Breast epithelium (tissue), 4 donors: Measurements from ENCODE around the gene HHATL. TPM values are rescaled to one million over a fixed set of nuclear protein-coding genes. Genes with fewer than 3 reads are reported as not detected.

Experiments used
- DNase-seq, 2 donors: peaks; one replicate each; pipeline ENCODE4 v3.0.0-alpha.2; 2019; ENCODE audit warnings: low spot score in 2 of 2
- H3K27ac ChIP-seq, 2 donors: fragments of 200-600 bp; sonication (generic) in 1 of 2; one replicate each; pipeline ENCODE4 v1.5.1; 2016 to 2019; ENCODE audit warnings: mild to moderate bottlenecking in 1 of 2
- H3K27me3 ChIP-seq, 2 donors: fragments of 200-600 bp; sonication (generic) in 1 of 2; one replicate each; pipeline versions ENCODE4 v1.5.1 to v1.6.0; 2017 to 2019; ENCODE audit warnings: control low read depth in 1 of 2, mild to moderate bottlenecking in 1 of 2
- H3K36me3 ChIP-seq: fragments of 200-600 bp; one replicate; pipeline ENCODE4 v1.5.1; 2019
- H3K4me1 ChIP-seq, 2 donors: fragments of 200-600 bp; sonication (generic); one replicate each; pipeline ENCODE4 v1.5.1; 2016 to 2019; ENCODE audit warnings: control low read depth in 1 of 2
- H3K4me3 ChIP-seq, 3 donors: fragments of 200-600 bp; sonication (generic); 1 replicate in 2 of 3; 2 replicates in 1 of 3; pipeline ENCODE4 v1.5.1; 2016 to 2019; ENCODE audit warnings: mild to moderate bottlenecking in 3 of 3, moderate library complexity in 2 of 3
- H3K9me3 ChIP-seq, 2 donors: fragments of 200-600 bp; sonication (generic) in 1 of 2; one replicate each; pipeline ENCODE4 v1.5.1; 2016 to 2019; ENCODE audit warnings: control low read depth in 1 of 2
- POLR2A ChIP-seq: fragments of 450-650 bp; IDR thresholded peaks from one replicate; pipeline ENCODE4 v1.6.1; 2016; ENCODE audit warnings: antibody characterized with exemption, mild to moderate bottlenecking, moderate library complexity
- POLR2AphosphoS5 ChIP-seq, 3 donors: sonication (generic); formaldehyde crosslinking; IDR thresholded peaks; one replicate each; pipeline ENCODE4 v1.6.1; 2017; ENCODE audit warnings: antibody characterized with exemption in 3 of 3
- intact Hi-C: fragments of 100-400 bp; cut with DNase I; formaldehyde crosslinking; loops from one replicate; pipeline ENCODE4 v1.15.1; 2023; ENCODE audit warnings: low total_unique reads
- total RNA-seq, 3 donors: library from RNA; depleted of rRNA; stranded (reverse); fragments of >200 nt; gene quantifications; one replicate each; pipeline ENCODE4 v1.1.0, GENCODE V29; 2016
- TF ChIP-seq, protein P1 (sequence below), 3 donors: fragments of 450-650 bp; IDR thresholded peaks; one replicate each; pipeline ENCODE4 v1.5.1; 2016 to 2017; ENCODE audit warnings: antibody characterized with exemption in 3 of 3, mild to moderate bottlenecking in 3 of 3, moderate library complexity in 3 of 3

HHATL gene
- total RNA-seq, 3 donors from 2014 or later: 0.32 to 1.6 TPM; not detected in 1

DNA sequence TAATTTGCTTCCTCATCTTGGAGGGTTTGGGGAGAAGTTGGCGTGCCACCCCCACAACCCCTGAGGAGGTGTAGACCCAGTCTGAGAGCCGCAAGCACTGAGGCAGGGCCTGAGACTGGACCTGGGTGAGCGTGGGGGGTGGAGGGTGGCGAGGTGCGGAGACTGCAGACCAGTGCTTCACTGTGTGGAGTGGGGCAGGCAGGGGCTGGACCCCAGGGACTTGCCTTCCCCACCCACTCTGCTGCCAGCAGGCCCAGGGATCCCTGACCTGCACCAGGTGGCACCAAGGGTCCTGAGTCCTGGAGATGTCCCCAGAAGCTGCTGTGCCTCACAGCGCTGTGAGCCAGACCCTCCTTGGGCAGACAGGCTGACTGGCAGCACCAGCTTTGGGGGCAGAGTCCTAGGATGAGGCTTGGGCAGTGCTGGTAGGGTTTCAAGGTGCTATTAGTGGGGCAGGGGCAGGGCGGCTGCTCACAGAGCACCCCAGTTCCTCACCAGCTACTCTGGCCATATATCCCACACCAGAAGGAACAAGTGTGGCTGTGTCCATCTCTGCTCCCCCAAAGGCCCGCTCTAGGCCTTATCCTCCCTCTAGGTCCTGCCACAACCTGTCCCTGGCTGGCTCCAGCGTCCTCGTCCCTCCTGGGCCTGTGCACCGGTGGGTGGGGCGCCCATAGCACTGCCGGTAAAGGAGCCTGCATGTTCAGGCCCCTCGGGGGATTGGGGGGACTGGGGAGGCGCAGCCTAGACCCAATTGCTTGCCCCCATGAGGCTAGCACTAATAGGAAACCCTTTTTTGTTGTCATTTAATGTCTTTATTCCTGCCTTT is 37.3 kb downstream of the HHATL start:
- intact Hi-C loops: no loop called here
- H3K27ac ChIP-seq: peak overlapping the region in 1 of 2 donors; percentile 32
- no peaks in the 10 kb centered on the region for H3K9me3 ChIP-seq
- DNase-seq: peak in 1 of 2 donors; percentile 39
- H3K4me1 ChIP-seq: no peaks in the 10 kb centered on the region
- H3K4me3 ChIP-seq: no peak overlapping the region
- no peaks in the 10 kb centered on the region for H3K27me3 ChIP-seq
- TF ChIP-seq POLR2A: no peak
- TF ChIP-seq, protein P1, sequence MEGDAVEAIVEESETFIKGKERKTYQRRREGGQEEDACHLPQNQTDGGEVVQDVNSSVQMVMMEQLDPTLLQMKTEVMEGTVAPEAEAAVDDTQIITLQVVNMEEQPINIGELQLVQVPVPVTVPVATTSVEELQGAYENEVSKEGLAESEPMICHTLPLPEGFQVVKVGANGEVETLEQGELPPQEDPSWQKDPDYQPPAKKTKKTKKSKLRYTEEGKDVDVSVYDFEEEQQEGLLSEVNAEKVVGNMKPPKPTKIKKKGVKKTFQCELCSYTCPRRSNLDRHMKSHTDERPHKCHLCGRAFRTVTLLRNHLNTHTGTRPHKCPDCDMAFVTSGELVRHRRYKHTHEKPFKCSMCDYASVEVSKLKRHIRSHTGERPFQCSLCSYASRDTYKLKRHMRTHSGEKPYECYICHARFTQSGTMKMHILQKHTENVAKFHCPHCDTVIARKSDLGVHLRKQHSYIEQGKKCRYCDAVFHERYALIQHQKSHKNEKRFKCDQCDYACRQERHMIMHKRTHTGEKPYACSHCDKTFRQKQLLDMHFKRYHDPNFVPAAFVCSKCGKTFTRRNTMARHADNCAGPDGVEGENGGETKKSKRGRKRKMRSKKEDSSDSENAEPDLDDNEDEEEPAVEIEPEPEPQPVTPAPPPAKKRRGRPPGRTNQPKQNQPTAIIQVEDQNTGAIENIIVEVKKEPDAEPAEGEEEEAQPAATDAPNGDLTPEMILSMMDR (IDR thresholded peaks at IDR 0.05): no peak
- no peak for TF ChIP-seq POLR2AphosphoS5 (IDR thresholded peaks at IDR 0.05)
- H3K36me3 ChIP-seq: no peaks in the 10 kb centered on the region

DNA sequence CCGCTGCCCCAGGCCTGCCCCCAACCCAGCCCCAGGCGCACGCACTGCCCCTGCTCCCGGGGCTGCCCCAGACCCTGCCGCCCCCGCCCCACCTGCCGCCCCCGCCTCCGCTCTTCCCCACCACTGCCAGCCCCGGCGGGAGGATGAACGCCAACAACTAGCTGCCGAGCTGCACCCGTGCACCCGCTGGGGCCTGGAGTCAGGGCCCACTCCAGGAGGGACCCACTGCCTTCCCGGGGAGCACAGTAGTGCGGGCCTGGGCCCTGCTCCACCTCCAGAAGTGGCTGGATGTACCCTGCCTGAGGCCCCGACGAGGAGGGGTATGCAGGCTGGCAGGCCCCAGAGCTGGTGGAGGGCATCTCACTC is 38.2 kb downstream of the HHATL start:
- TF ChIP-seq, protein P1 (IDR thresholded peaks at IDR 0.05): no peak
- TF ChIP-seq POLR2A: no peak
- TF ChIP-seq POLR2AphosphoS5 (IDR thresholded peaks at IDR 0.05): no peak

DNA sequence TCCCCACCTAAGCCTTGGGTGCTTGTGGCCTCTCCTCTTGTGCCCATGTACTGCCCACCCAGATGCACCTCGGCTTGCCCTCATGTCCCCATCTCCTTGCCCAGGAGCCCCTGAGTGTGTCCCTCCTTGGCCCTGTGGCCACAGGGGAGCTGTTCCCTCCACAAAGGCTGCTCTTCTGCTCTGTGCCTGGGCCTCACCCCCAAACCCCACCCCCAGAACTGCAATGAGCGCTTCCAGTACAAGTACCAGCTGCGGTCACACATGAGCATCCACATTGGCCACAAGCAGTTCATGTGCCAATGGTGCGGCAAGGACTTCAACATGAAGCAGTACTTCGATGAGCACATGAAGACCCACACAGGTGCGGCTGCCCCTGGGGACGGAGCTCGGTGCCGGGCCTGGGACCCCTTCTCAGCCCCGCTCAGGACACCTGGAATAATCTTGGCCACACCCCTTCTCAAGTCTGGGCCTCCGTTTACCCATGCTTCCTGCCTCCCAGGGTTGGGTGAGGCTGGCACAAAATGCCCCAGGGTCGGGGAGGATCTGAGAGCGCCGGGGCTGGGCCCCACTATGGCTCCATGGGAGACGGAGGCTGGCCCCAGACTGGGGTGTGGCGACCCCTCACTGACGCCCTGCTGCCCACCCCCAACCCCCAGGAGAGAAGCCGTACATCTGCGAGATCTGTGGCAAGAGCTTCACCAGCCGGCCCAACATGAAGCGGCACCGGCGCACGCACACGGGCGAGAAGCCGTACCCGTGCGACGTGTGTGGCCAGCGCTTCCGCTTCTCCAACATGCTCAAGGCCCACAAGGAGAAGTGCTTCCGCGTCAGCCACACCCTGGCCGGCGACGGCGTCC is 38.8 kb downstream of the HHATL start:
- Histone ChIP-seq H3K27ac (no peak overlapping the region), H3K4me3 (no peak overlapping the region), H3K4me1 (no peaks in the 10 kb centered on the region), H3K36me3 (no peaks in the 10 kb centered on the region), H3K9me3 (no peaks in the 10 kb centered on the region), H3K27me3 (no peaks in the 10 kb centered on the region)
- no peak for DNase-seq
- TF ChIP-seq, protein P1 (IDR thresholded peaks at IDR 0.05): no peak
- TF ChIP-seq POLR2A: no peak
- TF ChIP-seq POLR2AphosphoS5 (IDR thresholded peaks at IDR 0.05): no peak
- intact Hi-C loops: no loop called here

More for the DNA sequence above, 38.2 kb downstream of the HHATL start:
- H3K4me1 ChIP-seq: no peaks in the 10 kb centered on the region
- H3K9me3 ChIP-seq: no peaks in the 10 kb centered on the region
- DNase-seq: no peak
- intact Hi-C loops: no loop called here
- H3K27me3 ChIP-seq: no peaks in the 10 kb centered on the region
- H3K27ac ChIP-seq: no peak overlapping the region
- H3K4me3 ChIP-seq: no peak overlapping the region
- H3K36me3 ChIP-seq: no peaks in the 10 kb centered on the region

DNA sequence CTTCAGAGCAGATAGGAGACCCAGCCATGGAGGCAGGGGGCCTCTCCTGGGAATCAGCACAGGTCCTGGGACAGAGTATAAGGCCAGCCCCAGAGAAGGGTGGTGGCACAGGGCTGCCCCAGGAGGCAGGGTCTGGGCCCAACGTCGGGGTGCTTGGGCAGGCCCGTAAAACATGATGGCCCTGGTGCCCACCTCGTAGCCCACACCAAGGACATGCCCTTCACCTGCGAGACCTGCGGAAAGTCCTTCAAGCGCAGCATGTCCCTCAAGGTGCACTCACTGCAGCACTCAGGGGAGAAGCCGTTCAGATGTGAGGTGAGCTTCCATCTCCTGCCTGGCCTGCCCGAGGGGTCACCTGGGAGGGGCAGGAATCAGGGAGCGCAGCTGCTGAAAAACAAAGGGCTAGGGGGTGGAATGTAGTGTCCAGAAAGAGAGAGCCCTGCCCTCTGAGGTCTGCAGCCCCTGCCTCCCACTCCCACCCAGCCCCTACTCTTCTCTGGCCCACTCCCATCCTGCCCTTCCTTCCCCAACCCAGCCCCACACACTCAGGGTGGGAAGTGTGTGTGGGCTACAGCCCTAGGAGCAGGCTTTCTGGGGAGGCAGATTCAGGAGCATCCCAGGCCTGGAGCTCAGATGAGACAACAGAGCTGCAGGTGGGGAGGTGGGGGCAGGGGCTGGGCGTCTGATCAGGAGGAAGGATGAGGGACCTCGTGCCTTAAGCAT is 39.6 kb downstream of the HHATL start:
- H3K27ac ChIP-seq: no peak overlapping the region
- intact Hi-C loops: no loop called here
- no peak overlapping the region for H3K4me3 ChIP-seq
- H3K9me3 ChIP-seq: no peaks in the 10 kb centered on the region
- no peak for DNase-seq
- H3K4me1 ChIP-seq: no peaks in the 10 kb centered on the region
- no peaks in the 10 kb centered on the region for H3K36me3 ChIP-seq
- H3K27me3 ChIP-seq: no peaks in the 10 kb centered on the region
- TF ChIP-seq POLR2AphosphoS5 (IDR thresholded peaks at IDR 0.05) (no peak), POLR2A (no peak)
- TF ChIP-seq, protein P1 (IDR thresholded peaks at IDR 0.05): no peak
